ENCODE results near the gene PRUNE2.
A peak's percentile ranks its signal among the peaks of the same experiment; 100 is the strongest.

PRUNE2 gene

GRCh38 chr9:76729980-76730737, 175.8 kb downstream of the PRUNE2 start:
- TF ChIP-seq CTCF (conservative IDR thresholded peaks at IDR 0.05; ENCODE audit: low read depth, low read length) = no peak
- DNase-seq (ENCODE audit: low read depth) = no peak
- H3K4me3 ChIP-seq (ENCODE audit: low read length) = no peak overlapping the region

GRCh38 chr9:76729116-76729515, 176.8 kb downstream of the PRUNE2 start:
- no peak overlapping the region for H3K4me3 ChIP-seq (ENCODE audit: low read length)
- no peak for DNase-seq (ENCODE audit: low read depth)
- TF ChIP-seq CTCF (conservative IDR thresholded peaks at IDR 0.05; ENCODE audit: low read depth, low read length) = no peak

GRCh38 chr9:76725885-76726284, 180.0 kb downstream of the PRUNE2 start:
- no peak overlapping the region for H3K4me3 ChIP-seq (ENCODE audit: low read length)
- no peak for DNase-seq (ENCODE audit: low read depth)
- TF ChIP-seq CTCF (conservative IDR thresholded peaks at IDR 0.05; ENCODE audit: low read depth, low read length) = no peak

GRCh38 chr9:76725011-76725546, 180.8 kb downstream of the PRUNE2 start:
- no peak overlapping the region for H3K4me3 ChIP-seq (ENCODE audit: low read length)
- no peak for DNase-seq (ENCODE audit: low read depth)
- no peak for TF ChIP-seq CTCF (conservative IDR thresholded peaks at IDR 0.05; ENCODE audit: low read depth, low read length)

GRCh38 chr9:76720245-76720644, 185.7 kb downstream of the PRUNE2 start:
- TF ChIP-seq CTCF (conservative IDR thresholded peaks at IDR 0.05; ENCODE audit: low read depth, low read length) = no peak
- DNase-seq (ENCODE audit: low read depth) = no peak

GRCh38 chr9:76718166-76718565, 187.7 kb downstream of the PRUNE2 start:
- no peak overlapping the region for H3K4me3 ChIP-seq (ENCODE audit: low read length)
- TF ChIP-seq CTCF (conservative IDR thresholded peaks at IDR 0.05; ENCODE audit: low read depth, low read length) = peak; percentile 10
- no peak for DNase-seq (ENCODE audit: low read depth)

More at GRCh38 chr9:76720245-76720644, 185.7 kb downstream of the PRUNE2 start:
- no peak overlapping the region for H3K4me3 ChIP-seq (ENCODE audit: low read length)

GRCh38 chr9:76717613-76718012, 188.3 kb downstream of the PRUNE2 start:
- no peak for TF ChIP-seq CTCF (conservative IDR thresholded peaks at IDR 0.05; ENCODE audit: low read depth, low read length)
- peak; percentile 48 for DNase-seq (ENCODE audit: low read depth)

More at GRCh38 chr9:76717613-76718012, 188.3 kb downstream of the PRUNE2 start:
- H3K4me3 ChIP-seq (ENCODE audit: low read length) = no peak overlapping the region

All from retinal pigment epithelial cell (primary cell).